ENCODE results near the gene HBG2. TPM values are rescaled to one million over a fixed set of nuclear protein-coding genes. Genes with fewer than 3 reads are reported as not detected.

The HBG2 gene
- total and polyA plus RNA-seq, 8 donors, result 10.6 TPM; not detected in 7

GRCh38 chr11:5247472-5248192 is 6.9 kb downstream of the HBG2 start:
- FAIRE-seq (no peak), DNase-seq (no peak), ATAC-seq (no peak)
- Histone ChIP-seq H3K27ac (no peak overlapping the region), H3K27me3 (no peaks in the 10 kb centered on the region), H3K4me3 (no peak overlapping the region), H3K36me3 (no peaks in the 10 kb centered on the region), H3K9me3 (no peaks in the 10 kb centered on the region), H3K4me1 (no peaks in the 10 kb centered on the region)
- WGBS, 2 donors, result 59 to 65% methylated on average over 3 of the region's 3 CpGs
- intact Hi-C loops (cut with DNase I), result no loop called here
- TF ChIP-seq, protein P1, sequence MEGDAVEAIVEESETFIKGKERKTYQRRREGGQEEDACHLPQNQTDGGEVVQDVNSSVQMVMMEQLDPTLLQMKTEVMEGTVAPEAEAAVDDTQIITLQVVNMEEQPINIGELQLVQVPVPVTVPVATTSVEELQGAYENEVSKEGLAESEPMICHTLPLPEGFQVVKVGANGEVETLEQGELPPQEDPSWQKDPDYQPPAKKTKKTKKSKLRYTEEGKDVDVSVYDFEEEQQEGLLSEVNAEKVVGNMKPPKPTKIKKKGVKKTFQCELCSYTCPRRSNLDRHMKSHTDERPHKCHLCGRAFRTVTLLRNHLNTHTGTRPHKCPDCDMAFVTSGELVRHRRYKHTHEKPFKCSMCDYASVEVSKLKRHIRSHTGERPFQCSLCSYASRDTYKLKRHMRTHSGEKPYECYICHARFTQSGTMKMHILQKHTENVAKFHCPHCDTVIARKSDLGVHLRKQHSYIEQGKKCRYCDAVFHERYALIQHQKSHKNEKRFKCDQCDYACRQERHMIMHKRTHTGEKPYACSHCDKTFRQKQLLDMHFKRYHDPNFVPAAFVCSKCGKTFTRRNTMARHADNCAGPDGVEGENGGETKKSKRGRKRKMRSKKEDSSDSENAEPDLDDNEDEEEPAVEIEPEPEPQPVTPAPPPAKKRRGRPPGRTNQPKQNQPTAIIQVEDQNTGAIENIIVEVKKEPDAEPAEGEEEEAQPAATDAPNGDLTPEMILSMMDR (IDR thresholded peaks at IDR 0.05), result no peak

DNA sequence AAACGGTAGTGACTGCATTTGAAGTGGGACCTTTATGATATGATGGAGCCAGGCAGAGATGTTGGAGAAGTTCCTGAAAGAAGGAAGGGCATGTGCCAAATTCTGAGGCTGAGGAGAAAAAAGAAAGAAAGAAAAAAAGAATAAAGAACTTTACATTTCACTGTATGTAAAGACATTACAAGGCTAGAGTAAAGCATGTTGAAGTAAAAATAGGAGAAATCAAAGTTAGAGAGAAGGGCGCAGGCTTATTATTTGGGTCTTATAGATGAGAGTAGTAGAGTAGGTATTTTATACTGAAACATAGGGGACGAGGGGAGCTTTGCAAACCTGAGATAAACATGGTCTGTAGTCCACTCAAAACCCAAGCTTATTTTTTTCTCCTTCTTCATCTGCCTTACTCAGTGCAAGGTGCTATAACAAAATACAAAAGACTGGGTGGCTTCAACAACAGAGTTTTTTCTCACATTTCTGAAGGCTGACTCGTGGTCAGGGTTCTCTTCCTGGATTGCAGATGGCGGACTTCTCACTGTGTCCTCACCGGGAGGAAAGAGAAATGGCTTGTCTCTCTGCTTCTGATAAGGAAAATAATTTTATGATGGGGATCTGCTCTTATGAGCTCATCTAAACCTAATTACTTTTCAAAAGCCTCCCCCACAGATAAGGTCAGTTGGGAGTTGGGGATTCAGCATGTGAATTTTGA is 7.7 kb downstream of the HBG2 start:
- no peak for ATAC-seq
- Histone ChIP-seq H3K27ac (no peak overlapping the region), H3K9me3 (no peaks in the 10 kb centered on the region), H3K4me3 (no peak overlapping the region), H3K4me1 (no peaks in the 10 kb centered on the region), H3K36me3 (no peaks in the 10 kb centered on the region), H3K27me3 (no peaks in the 10 kb centered on the region)
- FAIRE-seq, result no peak
- TF ChIP-seq, protein P1 (IDR thresholded peaks at IDR 0.05), result no peak
- 49 to 53% methylated on average over 6 of the region's 6 CpGs for WGBS, 2 donors
- intact Hi-C loops (cut with DNase I), result no loop called here
- DNase-seq, result no peak

GRCh38 chr11:5245155-5245554 is 9.4 kb downstream of the HBG2 start:
- TF ChIP-seq, protein P1 (IDR thresholded peaks at IDR 0.05), result no peak
- Histone ChIP-seq H3K9me3 (no peaks in the 10 kb centered on the region), H3K4me3 (no peak overlapping the region), H3K27ac (no peak overlapping the region), H3K36me3 (no peaks in the 10 kb centered on the region), H3K27me3 (no peaks in the 10 kb centered on the region), H3K4me1 (no peaks in the 10 kb centered on the region)
- ATAC-seq (no peak), FAIRE-seq (no peak), DNase-seq (no peak)
- intact Hi-C loops (cut with DNase I), result no loop called here
- WGBS, 2 donors, result 72 to 86% methylated on average over 2 of the region's 2 CpGs

- Histone ChIP-seq H3K9me3 (no peaks in the 10 kb centered on the region), H3K36me3 (no peaks in the 10 kb centered on the region), H3K27ac (no peak overlapping the region), H3K4me1 (no peaks in the 10 kb centered on the region), H3K4me3 (no peak overlapping the region), H3K27me3 (no peaks in the 10 kb centered on the region)
- 60 to 67% methylated on average over 4 of the region's 4 CpGs for WGBS, 2 donors
- DNase-seq, result no peak
- no peak for ATAC-seq
- TF ChIP-seq, protein P1 (IDR thresholded peaks at IDR 0.05), result no peak
- intact Hi-C loops (cut with DNase I), result no loop called here
- no peak for FAIRE-seq
These were observed 10.8 kb downstream of the HBG2 start for GRCh38 chr11:5243816-5244180.
